Measurements from ENCODE around the gene CTDNEP1.
A peak's percentile ranks its signal among the peaks of the same experiment; 100 is the strongest.

CTDNEP1 gene

DNA sequence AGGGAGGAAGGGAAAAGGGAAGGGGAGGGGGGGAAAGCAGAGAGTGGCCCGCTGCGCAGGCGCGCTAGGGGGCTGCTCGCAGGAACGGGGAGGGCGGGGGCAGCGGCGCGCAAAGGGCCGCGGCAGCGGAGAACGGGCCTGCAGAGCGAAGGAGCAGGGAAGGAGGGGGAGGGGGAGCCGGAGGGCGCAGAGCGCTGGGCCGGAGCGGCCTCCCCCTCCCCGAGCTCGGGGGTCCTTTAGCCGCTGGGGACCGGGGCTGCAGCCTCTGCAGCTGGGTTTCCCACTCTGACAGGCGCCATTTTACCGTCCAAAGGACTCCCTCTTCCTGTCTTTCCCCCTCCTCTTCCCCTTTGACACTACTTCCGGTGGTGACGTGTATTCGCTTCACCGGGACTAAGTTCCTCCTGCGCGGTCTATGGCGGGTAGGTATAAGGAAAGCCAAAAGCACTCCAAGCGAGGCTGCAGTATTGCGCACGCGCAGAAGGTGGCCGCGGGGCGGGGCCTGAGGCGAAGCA, at the start of gene CTDNEP1:
CTDNEP1 (minus strand) TSS at position 74 of the 515 bp plus-strand sequence. CDS start 438 bp downstream, outside the sequence.
- peak; percentile 99 for DNase-seq (ENCODE audit: low read depth in 2 of 2)

DNA sequence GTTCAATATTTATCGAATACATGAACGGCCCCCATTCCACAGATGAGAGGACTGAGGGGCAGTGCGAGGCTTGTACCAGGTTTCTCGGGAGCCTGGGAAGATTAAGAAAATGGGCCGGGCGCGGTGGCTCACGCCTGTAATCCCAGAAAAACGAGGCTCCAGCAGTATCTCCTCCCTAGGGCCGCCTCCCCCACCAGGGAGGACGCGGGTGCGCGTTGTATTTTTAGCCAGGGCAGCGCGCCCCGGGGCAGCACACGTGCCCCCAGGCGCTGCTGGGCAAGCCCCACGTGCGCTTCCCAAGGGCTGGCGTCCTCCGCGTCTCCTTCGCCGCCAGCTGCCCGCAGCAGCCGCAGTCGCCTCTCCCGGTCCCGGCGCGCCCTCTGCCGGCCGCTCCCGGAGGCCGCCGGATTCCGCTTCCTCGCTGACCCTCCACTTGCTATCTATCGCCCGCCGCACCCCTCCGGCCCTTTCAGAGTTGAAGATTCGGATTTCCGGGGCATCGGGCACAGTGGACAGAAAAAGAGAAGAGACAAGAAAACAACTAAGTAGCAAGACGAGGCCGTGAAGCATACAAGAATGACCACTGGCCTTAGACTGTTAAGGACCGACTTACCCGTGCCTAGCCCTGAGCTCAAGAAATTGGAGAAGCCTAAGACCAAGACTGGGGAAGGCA, 44.8 kb upstream of the CTDNEP1 start:
- DNase-seq (ENCODE audit: low read depth in 2 of 2) = no peak

GRCh38 chr17:7295230-7296180, 44.0 kb upstream of the CTDNEP1 start:
- no peak for DNase-seq (ENCODE audit: low read depth in 2 of 2)

DNA sequence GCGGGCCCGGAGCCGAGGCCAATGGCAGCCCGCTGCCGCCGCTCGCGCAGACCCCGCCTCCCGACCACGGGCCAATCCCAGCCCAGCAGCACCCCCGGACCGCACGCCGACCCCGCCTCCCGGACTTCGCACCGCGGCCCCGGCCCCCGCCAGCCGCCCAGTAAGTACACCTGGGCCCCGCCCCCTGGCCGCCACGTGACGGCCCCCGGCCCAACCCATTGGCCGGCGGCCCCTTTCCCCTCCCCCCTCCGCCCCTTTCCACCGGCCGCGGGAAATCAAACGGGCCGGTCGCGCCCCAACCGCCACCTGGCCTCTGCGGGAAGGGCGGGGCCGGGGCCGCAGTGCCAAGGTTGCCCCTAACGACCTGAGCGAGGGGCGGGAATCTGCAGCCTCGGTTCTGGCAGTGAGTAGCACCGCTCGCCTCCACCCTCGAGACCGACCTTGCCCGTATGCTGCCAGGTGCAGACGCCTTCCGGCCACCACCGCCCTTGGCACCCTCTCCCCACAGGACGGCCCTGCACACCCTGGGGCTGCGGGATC, 43.1 kb upstream of the CTDNEP1 start, which contains the start of gene YBX2:
YBX2 (minus strand) TSS at position 26 of the 540 bp plus-strand sequence. CDS start 139 bp downstream, outside the sequence.
- peak in 1 of 2 donors; percentile 61 for DNase-seq (ENCODE audit: low read depth in 2 of 2)

GRCh38 chr17:7293816-7294613, 42.5 kb upstream of the CTDNEP1 start:
- DNase-seq (ENCODE audit: low read depth in 2 of 2) = no peak

DNA sequence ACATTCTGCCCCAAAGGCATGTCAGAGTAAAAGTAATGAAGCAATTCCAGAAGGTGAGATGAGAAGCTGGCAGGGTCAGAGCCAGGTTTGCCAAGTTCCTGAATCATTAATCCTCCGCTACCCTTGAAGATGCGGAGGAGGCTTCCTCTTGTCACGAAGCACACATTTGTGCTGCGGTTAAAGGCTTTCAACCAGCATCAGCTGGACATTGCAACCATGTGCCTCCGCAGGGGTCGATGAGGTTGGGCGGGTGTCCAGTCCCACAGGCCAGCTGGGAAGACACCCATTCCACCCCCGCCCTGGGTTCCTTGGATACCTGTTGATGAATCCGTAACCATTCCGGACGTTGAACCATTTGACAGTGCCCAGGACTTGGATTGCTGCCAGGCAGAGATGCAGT, 41.6 kb upstream of the CTDNEP1 start:
- DNase-seq (ENCODE audit: low read depth in 2 of 2) = no peak

GRCh38 chr17:7292729-7293128, 41.2 kb upstream of the CTDNEP1 start:
- DNase-seq (ENCODE audit: low read depth in 2 of 2) = no peak

GRCh38 chr17:7292194-7292593, 40.7 kb upstream of the CTDNEP1 start:
- no peak for DNase-seq (ENCODE audit: low read depth in 2 of 2)

DNA sequence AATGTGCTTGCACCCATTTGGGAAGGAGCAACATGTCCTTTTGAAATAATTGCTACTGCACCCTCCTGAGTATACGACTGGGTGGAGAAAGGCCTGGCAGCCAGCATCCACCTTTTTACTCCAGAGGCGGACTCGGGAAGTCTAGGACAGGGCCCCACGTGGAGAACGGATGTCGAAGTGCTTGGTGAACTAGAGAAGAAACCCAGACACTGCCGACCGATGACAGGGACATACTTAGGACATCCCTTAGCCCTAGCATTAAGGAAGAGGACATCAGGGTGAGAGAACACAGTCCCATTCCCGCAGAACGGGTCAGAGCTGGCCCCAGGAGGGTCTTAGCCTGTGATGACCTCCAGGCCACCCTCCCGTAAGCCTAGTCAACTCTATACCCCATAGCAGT, 39.2 kb upstream of the CTDNEP1 start:
- no peak for DNase-seq (ENCODE audit: low read depth in 2 of 2)

- DNase-seq (ENCODE audit: low read depth in 2 of 2) = no peak
Measured at GRCh38 chr17:7290166-7290565, 38.6 kb upstream of the CTDNEP1 start.

GRCh38 chr17:7289256-7290032, 37.9 kb upstream of the CTDNEP1 start:
- DNase-seq (ENCODE audit: low read depth in 2 of 2) = no peak

- DNase-seq (ENCODE audit: low read depth in 2 of 2) = no peak
Measured at GRCh38 chr17:7285679-7286078, 34.1 kb upstream of the CTDNEP1 start.

DNA sequence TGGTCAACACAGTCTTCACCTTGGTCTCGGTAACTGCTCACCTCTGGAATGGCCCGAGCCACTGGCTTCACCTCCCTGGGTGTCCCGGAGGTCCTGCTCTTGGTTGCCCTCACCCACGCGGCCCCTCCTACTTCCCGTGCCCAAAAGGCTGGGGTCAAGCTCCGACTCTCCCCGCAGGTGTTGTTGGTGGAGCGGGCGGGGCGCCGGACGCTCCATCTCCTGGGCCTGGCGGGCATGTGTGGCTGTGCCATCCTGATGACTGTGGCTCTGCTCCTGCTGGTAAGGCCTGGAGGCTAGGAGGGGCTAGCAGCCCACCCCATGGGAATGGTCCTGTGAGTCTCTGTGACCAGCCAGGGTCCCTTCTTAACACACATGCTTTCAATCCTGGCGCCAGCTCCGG, 33.4 kb upstream of the CTDNEP1 start:
- DNase-seq (ENCODE audit: low read depth in 2 of 2) = no peak

DNA sequence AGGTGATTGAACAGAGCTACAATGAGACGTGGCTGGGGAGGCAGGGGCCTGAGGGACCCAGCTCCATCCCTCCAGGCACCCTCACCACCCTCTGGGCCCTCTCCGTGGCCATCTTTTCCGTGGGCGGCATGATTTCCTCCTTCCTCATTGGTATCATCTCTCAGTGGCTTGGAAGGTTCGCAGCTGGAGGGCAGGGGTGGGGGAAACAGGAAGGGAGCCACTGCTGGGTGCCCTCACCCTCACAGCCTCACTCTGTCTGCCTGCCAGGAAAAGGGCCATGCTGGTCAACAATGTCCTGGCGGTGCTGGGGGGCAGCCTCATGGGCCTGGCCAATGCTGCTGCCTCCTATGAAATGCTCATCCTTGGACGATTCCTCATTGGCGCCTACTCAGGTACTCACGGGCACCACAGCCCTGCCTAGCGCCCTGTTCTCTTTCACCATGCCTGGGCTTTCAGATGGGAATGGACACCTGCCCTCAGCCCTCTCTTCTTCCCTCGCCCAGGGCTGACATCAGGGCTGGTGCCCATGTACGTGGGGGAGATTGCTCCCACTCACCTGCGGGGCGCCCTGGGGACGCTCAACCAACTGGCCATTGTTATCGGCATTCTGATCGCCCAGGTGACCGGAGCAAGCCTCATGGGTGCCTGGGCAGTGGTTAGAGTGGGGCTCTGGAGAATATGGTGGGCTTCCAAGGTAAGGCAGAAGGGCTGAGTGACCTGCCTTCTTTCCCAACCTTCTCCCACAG, 32.1 kb upstream of the CTDNEP1 start:
- DNase-seq (ENCODE audit: low read depth in 2 of 2) = no peak

DNA sequence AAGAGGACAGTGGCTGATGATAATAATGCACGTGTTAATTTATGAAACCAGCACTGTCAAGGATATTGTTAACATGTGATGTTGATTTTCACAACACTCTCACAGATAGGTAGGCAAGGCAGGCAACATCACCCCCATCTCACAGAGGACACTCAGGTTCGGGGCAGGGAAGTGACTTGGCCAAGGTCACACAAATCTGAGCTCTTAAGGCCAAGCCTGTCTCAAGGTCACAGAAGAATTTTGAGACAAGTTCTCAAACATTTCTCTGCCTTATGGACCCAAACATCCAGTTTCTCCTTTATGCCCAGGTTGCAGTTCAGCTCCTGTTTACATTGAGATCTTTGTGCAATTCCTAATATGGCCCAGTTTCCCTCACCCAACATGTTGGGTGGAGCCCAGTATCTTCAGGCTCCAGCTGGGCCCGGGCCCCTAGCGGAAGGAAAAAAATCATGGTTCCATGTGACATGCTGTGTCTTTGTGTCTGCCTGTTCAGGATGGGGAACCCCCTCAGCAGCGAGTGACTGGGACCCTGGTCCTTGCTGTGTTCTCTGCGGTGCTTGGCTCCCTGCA, 31.3 kb upstream of the CTDNEP1 start:
- no peak for DNase-seq (ENCODE audit: low read depth in 2 of 2)

DNA sequence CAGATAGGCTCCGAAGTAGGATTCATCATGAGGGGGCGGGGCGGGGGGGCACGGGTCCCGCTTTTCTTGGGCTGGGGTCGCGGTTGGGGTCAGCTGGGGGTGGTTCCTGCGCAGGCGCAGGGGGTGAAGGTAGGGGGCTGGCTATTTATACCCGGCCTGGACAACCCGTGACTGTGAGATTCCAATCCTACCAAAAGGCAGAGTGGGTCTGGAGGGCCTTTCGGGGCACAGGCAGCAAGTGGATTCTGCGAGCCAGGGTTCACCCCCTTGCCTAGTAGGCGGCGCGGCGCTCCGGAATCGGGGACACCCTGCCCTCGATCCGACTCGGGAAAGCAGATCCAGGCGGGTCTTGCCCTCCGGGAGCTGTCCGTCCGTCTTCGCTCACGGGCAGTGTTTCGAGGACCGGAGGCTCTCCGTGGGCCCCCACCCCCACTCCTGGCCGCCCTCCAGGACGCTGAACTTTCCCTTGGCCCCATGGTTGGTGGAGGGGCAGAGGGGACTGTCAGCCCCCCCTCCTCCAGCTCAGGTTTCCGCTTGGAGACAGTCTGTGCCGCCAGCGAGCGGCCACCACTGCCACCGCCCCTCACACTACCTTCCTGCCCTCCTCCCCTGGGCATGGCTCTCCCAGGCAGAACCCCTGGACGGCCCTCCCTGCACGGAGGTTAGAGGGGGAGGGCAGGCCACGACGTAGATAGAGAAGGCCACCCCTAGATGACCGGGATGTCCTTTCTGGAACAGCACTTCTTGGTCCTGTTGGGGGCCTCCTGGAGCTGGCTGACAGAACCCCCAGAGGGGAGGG, 30.6 kb upstream of the CTDNEP1 start:
- no peak for DNase-seq (ENCODE audit: low read depth in 2 of 2)

DNA sequence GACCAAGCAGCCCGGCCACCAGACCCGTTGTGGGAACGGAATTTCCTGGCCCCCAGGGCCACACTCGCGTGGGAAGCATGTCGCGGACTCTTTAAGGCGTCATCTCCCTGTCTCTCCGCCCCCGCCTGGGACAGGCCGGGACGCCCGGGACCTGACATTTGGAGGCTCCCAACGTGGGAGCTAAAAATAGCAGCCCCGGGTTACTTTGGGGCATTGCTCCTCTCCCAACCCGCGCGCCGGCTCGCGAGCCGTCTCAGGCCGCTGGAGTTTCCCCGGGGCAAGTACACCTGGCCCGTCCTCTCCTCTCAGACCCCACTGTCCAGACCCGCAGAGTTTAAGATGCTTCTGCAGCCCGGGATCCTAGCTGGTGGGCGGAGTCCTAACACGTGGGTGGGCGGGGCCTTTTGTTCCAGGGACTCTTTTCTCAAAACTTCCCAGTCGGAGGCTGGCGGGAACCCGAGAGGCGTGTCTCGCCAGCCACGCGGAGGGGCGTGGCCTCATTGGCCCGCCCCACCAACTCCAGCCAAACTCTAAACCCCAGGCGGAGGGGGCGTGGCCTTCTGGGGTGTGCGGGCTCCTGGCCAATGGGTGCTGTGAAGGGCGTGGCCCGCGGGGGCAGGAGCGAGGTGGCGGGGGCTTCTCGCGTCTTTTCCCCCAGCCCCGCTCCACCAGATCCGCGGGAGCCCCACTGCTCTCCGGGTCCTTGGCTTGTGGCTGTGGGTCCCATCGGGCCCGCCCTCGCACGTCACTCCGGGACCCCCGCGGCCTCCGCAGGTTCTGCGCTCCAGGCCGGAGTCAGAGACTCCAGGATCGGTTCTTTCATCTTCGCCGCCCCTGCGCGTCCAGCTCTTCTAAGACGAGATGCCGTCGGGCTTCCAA, 29.8 kb upstream of the CTDNEP1 start, which contains the start of gene SLC2A4:
SLC2A4 (plus strand) TSS at position 645 of the 879 bp plus-strand sequence; CDS start at position 862, 217 bp downstream.
- peak; percentile 58 to 79 for DNase-seq (ENCODE audit: low read depth in 2 of 2)
